Activated CD8-positive, alpha-beta memory T cell treated with anti-CD3 and anti-CD28 coated beads, Interleukin-2, amount 50 U/mL, for 48 hours (primary cell): ENCODE data around the gene MICAL3.

Experiments used
- DNase-seq: peaks from one replicate; pipeline ENCODE4 v3.0.0-alpha.2; 2020

The MICAL3 gene

GRCh38 chr22:17905445-17905844 is 118.9 kb downstream of the MICAL3 start:
- DNase-seq: no peak

DNA sequence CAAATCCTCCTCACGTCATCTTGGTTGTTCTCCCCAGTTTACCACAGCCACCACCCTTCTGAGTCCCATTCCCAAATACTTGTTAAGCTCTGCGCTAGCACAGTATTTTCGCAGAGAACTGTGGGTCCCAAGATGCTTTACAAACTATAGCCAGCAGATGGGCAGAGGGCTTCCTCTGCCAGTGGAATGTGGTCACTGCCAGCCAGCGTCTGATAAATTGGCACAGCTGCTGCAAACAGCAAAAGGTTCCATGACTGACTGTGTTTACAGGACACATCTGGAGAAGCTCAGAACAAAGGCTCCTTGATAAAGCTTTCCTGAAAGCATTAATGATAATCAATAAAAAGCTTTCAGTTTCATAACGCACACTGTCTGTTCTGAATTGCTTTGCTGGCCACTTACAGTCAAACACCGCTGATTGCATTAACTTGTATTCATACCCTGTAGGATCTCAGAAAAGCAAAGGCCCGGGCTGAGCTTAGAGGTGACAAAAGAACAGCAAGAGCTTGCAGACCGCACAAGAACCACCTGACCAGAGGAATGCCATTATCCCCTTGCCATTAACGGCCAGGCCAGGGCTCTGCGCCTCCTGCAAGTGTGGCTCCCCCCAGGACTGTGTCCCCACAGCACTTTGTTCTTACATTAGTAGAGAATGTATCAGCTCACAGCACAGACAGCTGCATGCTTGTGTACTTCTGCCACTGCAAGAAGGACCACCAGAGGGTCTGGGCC is 120.6 kb downstream of the MICAL3 start:
- DNase-seq: no peak

DNA sequence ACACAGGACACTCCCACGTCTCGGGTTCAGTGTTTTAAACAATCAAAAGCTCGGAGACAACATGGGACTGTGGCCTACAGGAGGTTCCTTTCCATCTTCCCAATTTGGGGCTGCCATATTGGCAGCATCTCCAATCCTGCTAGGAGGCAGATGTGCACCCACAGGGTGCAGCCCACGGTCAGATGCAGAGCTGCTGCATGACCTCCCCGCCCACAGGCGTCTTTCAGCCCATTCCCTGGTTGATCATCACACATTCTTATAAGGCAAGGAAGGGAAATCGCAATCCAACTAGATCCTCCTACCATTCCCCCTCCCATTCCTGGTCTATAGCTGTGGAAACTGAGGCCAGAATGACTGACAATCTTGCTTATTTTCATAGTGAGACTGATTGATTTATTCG is 121.4 kb downstream of the MICAL3 start:
- DNase-seq: no peak

DNA sequence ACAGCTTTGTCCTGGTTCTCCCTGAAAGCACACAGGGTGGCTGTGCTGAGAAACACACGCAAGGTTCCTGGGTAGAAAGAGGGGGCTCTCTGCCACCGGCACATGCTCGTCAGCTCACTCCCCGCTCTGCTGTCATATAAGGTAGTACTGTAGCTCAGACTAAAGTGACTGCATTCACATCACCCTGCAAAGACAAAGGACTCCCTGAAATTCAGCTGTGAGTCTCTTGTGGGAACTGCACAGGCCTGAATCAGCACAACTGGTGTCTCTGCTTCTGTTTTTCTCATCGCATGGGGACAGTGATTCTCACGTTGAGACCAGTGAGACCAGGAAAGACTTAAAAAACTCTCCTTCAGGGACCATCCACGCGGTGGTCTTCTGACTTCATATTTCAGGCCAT is 126.0 kb downstream of the MICAL3 start:
- DNase-seq: no peak

GRCh38 chr22:17897858-17898257 is 126.5 kb downstream of the MICAL3 start:
- DNase-seq: no peak

DNA sequence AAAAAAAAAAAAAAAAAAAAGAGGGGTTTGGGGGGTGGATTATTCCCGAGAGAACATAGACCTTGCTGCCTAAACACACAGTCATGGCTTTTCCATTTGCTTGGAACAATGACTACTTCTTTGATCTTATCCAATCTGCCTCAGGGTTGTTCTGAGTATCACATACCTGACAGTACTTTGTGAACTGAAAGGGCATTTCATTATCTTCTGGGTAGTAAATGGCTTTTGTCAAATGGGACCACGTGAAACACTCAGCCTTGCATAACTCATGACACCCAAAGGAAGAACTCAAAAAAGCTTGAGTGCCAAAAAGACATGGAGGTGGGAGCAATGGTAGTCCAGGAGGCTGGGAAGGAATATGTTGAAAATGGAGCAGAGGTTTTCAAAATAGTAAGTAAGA is 126.9 kb downstream of the MICAL3 start:
- no peak for DNase-seq

DNA sequence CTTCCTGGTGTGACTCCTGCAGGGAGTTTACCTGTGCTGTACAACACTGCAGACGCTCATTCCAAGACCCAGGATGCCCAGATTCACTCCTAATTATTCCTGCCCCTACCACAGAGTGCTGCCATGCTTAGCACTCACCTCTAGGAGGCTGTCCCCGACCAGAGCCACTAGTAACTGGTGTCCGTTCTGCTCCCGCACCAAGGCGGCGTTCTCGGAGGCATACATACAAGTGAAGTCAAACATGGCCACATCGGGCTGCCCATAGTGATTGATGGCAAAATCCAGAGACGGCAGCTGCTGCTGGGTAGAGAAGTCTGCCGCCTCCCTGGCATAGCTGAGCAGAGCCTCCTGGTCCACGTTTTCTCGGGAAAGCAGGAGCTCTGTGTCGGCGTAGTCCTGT is 127.8 kb downstream of the MICAL3 start:
- no peak for DNase-seq

DNA sequence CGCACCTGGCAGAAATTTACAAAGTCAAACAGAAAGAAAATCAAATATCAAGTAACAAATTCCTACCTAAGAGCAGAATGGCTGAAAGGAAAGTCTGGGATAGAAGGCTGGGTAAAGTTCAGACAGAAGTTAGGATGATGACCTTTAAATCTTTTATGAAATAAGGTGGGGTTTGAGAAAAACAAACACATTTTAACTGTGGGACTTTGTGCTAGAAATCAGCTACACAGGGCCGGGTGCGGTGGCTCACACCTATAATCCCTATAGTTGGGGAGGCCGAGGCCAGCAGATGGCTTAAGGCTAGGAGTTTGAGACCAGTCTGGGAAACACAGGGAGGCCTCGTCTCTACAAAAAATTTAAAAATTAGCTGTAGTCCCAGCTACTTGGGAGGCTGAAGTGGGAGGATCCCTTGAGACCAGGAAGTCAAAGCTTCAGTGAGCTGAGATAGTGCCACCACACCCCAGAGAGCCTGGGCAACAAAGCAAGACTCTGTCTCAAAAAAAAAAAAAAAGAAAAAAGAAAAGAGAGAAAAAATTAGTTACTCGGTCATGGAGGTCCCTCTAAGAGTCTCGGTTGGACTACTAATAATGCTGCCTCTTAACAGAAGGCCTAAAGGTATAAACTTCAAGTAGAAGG is 130.3 kb downstream of the MICAL3 start:
- no peak for DNase-seq

- DNase-seq: no peak
Observed at GRCh38 chr22:17892376-17892775, 132.0 kb downstream of the MICAL3 start.

- no peak for DNase-seq
Observed at GRCh38 chr22:17891481-17892167, 132.7 kb downstream of the MICAL3 start.

DNA sequence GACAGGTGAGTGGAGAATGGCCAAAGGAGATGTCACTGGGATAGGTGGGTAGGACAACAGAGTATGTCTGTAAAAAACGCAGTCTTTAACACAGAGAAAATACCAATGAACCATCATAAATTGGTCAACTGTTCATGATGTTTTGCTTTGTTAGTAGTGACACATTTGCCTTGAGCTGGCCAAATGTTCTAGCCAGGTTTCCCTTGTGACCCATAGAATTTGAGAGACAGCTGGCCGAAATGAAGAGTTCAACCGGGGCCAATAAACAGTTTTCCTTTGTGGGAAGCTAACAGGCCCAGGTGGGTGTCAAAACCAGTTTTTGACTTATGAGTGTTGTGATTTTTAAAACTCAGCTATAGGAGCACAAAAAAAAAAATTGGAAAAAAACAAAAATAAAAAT is 133.5 kb downstream of the MICAL3 start:
- no peak for DNase-seq

- DNase-seq: no peak
Observed at GRCh38 chr22:17890245-17890671, 134.1 kb downstream of the MICAL3 start.

DNA sequence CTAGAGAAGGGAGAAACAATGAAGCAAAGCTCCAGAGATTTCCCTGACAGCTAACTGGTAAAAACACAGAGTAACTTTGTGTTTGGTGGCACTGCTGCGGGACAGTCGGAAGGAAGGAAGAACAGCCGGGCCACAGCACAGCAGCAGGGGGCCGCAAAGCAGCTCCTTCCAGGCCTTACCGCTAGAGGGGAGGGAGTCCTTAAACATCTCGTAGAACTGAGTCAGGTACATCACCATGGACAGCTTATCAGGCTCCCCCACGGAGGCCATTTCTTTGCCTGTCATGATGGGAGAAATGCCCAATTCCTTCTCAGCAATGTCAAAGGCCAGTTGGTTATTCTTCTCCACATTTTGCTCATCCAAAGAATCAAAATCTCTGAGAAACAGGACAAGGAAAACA is 135.5 kb downstream of the MICAL3 start:
- DNase-seq: no peak

DNA sequence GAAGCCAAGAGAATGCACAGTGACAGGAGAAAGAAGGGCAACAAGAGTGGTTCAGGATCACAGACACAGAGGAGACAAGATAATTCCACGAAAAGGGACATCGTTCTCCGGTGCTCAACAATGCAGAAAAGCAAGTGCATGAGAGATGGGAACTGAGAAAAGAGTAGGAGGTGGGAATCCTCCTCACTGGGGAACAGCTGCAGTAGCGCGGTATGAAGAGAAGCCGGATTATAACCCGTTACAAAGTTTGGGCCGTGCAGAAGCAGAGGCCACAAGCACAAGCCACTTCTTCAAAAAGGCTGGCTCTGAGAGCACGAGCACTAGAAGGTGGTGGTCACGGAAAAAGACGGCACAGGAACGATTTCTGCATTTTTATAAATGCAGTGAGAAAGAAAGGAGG is 135.9 kb downstream of the MICAL3 start:
- DNase-seq: no peak

DNA sequence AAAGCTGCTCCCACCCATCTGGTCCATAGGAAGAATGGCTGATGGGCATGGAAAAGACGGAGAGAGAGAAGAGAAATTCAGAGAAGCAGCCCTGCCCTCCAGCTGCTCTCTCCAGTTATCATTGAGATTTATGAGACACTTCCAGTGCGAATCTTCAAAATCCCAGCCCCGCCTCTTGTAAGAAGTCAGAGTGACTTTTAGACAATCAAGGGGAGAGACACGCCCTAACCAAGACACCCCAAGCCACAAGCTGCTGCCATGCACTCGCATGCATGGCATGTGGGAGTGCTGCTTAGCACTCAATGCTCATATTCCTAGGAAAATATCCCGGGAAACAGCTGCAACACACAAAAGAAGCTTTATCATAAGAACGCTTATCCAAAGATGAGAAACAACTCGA is 139.5 kb downstream of the MICAL3 start:
- no peak for DNase-seq

GRCh38 chr22:17884084-17884483 is 140.3 kb downstream of the MICAL3 start:
- DNase-seq: no peak

- no peak for DNase-seq
Observed at GRCh38 chr22:17883356-17883755, 141.0 kb downstream of the MICAL3 start.

GRCh38 chr22:17882727-17883126 is 141.6 kb downstream of the MICAL3 start:
- DNase-seq: no peak

DNA sequence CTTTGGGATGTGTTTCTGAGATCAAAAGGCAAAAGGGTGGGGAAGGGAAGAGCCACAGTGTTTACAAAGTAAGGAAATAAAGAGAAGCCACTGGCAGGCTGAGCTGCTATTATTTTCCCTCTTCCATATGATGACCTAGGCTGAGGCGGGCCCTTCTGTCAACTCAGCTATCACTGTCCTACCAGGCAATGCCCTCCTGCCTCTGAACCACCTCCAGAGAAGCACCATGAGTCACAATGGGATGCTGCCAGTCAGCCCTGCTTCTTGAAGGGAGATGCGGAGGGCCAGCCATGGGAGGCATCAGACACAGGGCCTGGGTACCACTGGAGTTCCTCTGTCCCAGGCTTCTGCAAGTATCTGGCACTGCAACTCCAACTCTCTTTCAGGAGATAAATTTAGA is 142.2 kb downstream of the MICAL3 start:
- DNase-seq: no peak

- no peak for DNase-seq
Observed at GRCh38 chr22:17881366-17881765, 143.0 kb downstream of the MICAL3 start.

DNA sequence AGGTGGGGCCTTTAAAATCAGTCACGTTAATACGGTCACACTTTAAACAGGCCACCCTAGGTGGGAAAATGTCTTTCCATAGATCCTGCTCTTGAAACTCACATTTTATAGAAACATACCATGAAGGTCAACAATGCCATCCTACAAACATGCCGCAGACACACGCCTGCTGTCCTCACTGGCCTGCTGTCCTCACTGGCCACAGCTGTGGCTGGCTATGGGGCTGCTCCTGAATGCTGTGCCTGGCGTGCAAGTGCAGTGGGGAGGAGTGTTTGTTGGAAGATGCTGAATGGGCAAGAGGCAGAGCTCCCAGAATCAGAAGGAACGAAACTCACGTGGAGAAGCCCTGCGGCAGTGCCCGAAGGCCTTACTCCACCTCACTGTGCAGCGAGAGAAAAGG is 143.9 kb downstream of the MICAL3 start:
- DNase-seq: no peak

- DNase-seq: no peak
Observed at GRCh38 chr22:17880020-17880419, 144.3 kb downstream of the MICAL3 start.

DNA sequence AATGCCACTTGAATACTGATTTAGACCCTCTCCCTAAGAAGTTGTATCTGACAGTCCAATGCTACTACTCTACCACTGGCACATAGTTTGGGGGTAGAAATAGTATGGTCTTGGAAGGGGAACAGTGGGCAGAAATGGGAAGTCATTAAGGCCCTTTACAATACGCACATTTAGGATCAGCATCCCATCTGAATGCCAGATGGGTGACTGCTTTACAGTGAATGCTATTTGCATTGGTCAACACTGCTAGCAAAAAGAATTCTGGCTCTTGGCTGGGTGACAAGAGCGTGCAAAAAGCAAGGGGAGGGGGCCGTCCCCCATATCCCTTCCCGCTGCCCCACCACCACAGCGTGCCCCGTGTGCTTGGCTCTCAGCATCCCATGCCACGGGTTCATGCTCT is 145.4 kb downstream of the MICAL3 start:
- DNase-seq: no peak

DNA sequence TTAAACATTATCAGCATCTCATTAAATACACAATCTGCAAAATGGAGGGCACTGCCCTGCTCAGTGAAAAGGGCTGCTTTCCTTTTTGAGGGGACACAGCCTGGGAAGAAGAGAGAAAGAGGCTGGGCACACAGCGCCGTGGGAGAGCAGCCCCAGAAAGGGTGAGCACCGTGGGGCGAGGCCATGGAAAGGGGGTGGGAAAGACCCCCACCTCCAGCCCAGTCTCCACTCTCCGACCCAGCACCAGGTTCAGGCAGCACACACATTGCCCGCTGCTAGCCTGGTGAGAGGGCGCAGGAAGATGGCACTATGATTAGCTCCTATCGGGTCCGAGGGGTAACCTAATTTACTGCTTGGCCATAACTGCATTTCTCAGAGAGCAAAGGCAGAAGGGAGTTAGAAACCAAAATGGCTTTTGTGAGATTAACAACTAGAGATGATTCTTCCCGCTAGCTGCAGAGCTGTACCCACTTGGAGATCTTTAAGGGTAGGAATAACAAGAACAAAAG is 146.1 kb downstream of the MICAL3 start:
- DNase-seq: no peak
